Measurements from ENCODE around the gene EXOSC7.
"Not testable (repeated sequence)": the region's sequence is repeated elsewhere in the genome, so short reads cannot be mapped to it uniquely, and the experiment has no call there.

Gene EXOSC7

GRCh38 chr3:44976002-44976815 is at the start of gene EXOSC7, which contains the start of gene ZDHHC3:
Gene EXOSC7, plus strand, starts transcription at chr3:44976244. Its CDS starts 34 bp downstream, at chr3:44976278.
Gene ZDHHC3, minus strand, starts transcription at chr3:44976174. Its CDS starts 16,738 bp downstream, at chr3:44959436.
- DNase-seq: peak; percentile 57

GRCh38 chr3:44926921-44927320 is 49.1 kb upstream of the EXOSC7 start:
- no peak for DNase-seq

- DNase-seq: no peak
These were observed 48.7 kb upstream of the EXOSC7 start for GRCh38 chr3:44927371-44927770.

GRCh38 chr3:44929782-44930181 is 46.3 kb upstream of the EXOSC7 start:
- no peak for DNase-seq

GRCh38 chr3:44930911-44931310 is 45.1 kb upstream of the EXOSC7 start:
- DNase-seq: no peak

- no peak for DNase-seq
These were observed 44.3 kb upstream of the EXOSC7 start for GRCh38 chr3:44931791-44932190.

- DNase-seq: no peak
These were observed 43.8 kb upstream of the EXOSC7 start for GRCh38 chr3:44932271-44932670.

- DNase-seq: no peak
These were observed 42.8 kb upstream of the EXOSC7 start for GRCh38 chr3:44932986-44933944.

- peak; percentile 20 for DNase-seq
These were observed 36.4 kb upstream of the EXOSC7 start for GRCh38 chr3:44939581-44940036.

GRCh38 chr3:44942202-44942921 is 33.7 kb upstream of the EXOSC7 start:
- DNase-seq: no peak

- no peak for DNase-seq
These were observed 27.8 kb upstream of the EXOSC7 start for GRCh38 chr3:44948239-44948638.

- DNase-seq: not testable (repeated sequence)
These were observed 26.3 kb upstream of the EXOSC7 start for GRCh38 chr3:44949770-44950169.

- DNase-seq: no peak
These were observed 25.7 kb upstream of the EXOSC7 start for GRCh38 chr3:44950275-44950734.

- no peak for DNase-seq
These were observed 23.4 kb upstream of the EXOSC7 start for GRCh38 chr3:44952689-44953088.

GRCh38 chr3:44954304-44954703 is 21.7 kb upstream of the EXOSC7 start:
- no peak for DNase-seq

GRCh38 chr3:44954962-44955361 is 21.1 kb upstream of the EXOSC7 start:
- DNase-seq: no peak

GRCh38 chr3:44955917-44956316 is 20.1 kb upstream of the EXOSC7 start:
- no peak for DNase-seq

GRCh38 chr3:44957986-44958385 is 18.1 kb upstream of the EXOSC7 start:
- no peak for DNase-seq

- no peak for DNase-seq
These were observed 17.7 kb upstream of the EXOSC7 start for GRCh38 chr3:44958386-44958785.

- no peak for DNase-seq
These were observed 15.5 kb upstream of the EXOSC7 start for GRCh38 chr3:44960387-44961026.

- DNase-seq: no peak
These were observed 14.2 kb upstream of the EXOSC7 start for GRCh38 chr3:44961888-44962287.

Data from NCI-H510A treated with DMSO at 0.1 percent for 48 hours (cell line).